ENCODE measurements around the gene PDE3B.

- TF ChIP-seq HDGF (IDR thresholded peaks at IDR 0.05) (no peak), POLR2AphosphoS5 (IDR thresholded peaks at IDR 0.05; ENCODE audit: control insufficient read depth, insufficient read depth, low read depth, low read length) (0 out of 2 replicates have a peak, but pooled peaks have one; percentile 23), POLR2A (conservative IDR thresholded peaks at IDR 0.05) (no peak), ZFPM2 (CRISPR knock-in tag; IDR thresholded peaks at IDR 0.05) (no peak), PCBP1 (IDR thresholded peaks at IDR 0.05; ENCODE audit: low read depth, low read length, poor library complexity, severe bottlenecking) (no peak), ZNF507 (tag; conservative IDR thresholded peaks at IDR 0.05) (no peak), FIP1L1 (IDR thresholded peaks at IDR 0.05; ENCODE audit: low read depth, low read length, poor library complexity, severe bottlenecking) (no peak), TCF15 (CRISPR knock-in tag; IDR thresholded peaks at IDR 0.05) (no peak), SP1 (CRISPR knock-in tag; IDR thresholded peaks at IDR 0.05) (no peak), FOS (IDR thresholded peaks at IDR 0.05; ENCODE audit: extremely low read depth, insufficient read length) (no peak), HMBOX1 (IDR thresholded peaks at IDR 0.05) (0 out of 2 replicates have a peak, but pooled peaks have one; percentile 16)
- TF ChIP-seq, protein P1, sequence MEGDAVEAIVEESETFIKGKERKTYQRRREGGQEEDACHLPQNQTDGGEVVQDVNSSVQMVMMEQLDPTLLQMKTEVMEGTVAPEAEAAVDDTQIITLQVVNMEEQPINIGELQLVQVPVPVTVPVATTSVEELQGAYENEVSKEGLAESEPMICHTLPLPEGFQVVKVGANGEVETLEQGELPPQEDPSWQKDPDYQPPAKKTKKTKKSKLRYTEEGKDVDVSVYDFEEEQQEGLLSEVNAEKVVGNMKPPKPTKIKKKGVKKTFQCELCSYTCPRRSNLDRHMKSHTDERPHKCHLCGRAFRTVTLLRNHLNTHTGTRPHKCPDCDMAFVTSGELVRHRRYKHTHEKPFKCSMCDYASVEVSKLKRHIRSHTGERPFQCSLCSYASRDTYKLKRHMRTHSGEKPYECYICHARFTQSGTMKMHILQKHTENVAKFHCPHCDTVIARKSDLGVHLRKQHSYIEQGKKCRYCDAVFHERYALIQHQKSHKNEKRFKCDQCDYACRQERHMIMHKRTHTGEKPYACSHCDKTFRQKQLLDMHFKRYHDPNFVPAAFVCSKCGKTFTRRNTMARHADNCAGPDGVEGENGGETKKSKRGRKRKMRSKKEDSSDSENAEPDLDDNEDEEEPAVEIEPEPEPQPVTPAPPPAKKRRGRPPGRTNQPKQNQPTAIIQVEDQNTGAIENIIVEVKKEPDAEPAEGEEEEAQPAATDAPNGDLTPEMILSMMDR (IDR thresholded peaks at IDR 0.05 in 2 of 3, conservative IDR thresholded peaks at IDR 0.05 in 1 of 3; ENCODE audit: insufficient read depth in 2 of 3, low read depth in 1 of 3, low read length in 3 of 3) = no peak
- TF ChIP-seq, protein P2, sequence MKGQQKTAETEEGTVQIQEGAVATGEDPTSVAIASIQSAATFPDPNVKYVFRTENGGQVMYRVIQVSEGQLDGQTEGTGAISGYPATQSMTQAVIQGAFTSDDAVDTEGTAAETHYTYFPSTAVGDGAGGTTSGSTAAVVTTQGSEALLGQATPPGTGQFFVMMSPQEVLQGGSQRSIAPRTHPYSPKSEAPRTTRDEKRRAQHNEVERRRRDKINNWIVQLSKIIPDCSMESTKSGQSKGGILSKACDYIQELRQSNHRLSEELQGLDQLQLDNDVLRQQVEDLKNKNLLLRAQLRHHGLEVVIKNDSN (CRISPR knock-in tag; IDR thresholded peaks at IDR 0.05) = no peak
These were observed 25.2 kb downstream of the PDE3B start for GRCh38 chr11:14668731-14669301.

All from K562 (cell line).